Muscle layer of colon (tissue), 2 donors: ENCODE measurements around the gene IDI2.

ENCODE experiments used
- H3K27ac ChIP-seq: one replicate; pipeline ENCODE4 v1.7.0; 2013; ENCODE audit warnings: low read depth, mild to moderate bottlenecking, low read length, moderate library complexity
- H3K27me3 ChIP-seq, 2 donors: one replicate each; pipeline ENCODE4 v1.7.0; 2013; ENCODE audit warnings: low read length in 2 of 2, mild to moderate bottlenecking in 2 of 2; ENCODE audit not compliant: insufficient read depth in 2 of 2, control insufficient read depth in 1 of 2
- H3K36me3 ChIP-seq: one replicate; pipeline ENCODE4 v1.7.0; 2013; ENCODE audit warnings: mild to moderate bottlenecking, low read length; ENCODE audit not compliant: insufficient read depth
- H3K4me1 ChIP-seq: one replicate; pipeline ENCODE4 v1.7.0; 2013; ENCODE audit warnings: mild to moderate bottlenecking, low read length; ENCODE audit not compliant: insufficient read depth
- H3K4me3 ChIP-seq, 2 donors: one replicate each; pipeline ENCODE4 v1.7.0; 2013; ENCODE audit warnings: low read length in 2 of 2, low read depth in 1 of 2, mild to moderate bottlenecking in 1 of 2, moderate library complexity in 1 of 2
- H3K9ac ChIP-seq: one replicate; pipeline ENCODE4 v1.7.0; 2013; ENCODE audit warnings: low read length
- H3K9me3 ChIP-seq: one replicate; pipeline ENCODE4 v1.7.0; 2013; ENCODE audit warnings: mild to moderate bottlenecking, low read length
- donor health status: abdominal sarcoma.
- donor health status: Adenocarcinoma of cecum.

The IDI2 gene

GRCh38 chr10:1057106-1057657 lies 31.5 kb upstream of the IDI2 start:
- H3K27ac ChIP-seq, result peak overlapping the region; percentile 93
- peaks cover 28% of the 10 kb centered on the region for H3K4me1 ChIP-seq
- H3K36me3 ChIP-seq, result peaks cover 19% of the 10 kb centered on the region
- H3K4me3 ChIP-seq, result peak overlapping the region; percentile 76 to 100
- H3K9me3 ChIP-seq, result no peaks in the 10 kb centered on the region
- H3K27me3 ChIP-seq, result no peaks in the 10 kb centered on the region
- H3K9ac ChIP-seq, result no peak overlapping the region

- H3K9ac ChIP-seq, result peak within 1 kb of the TSS; percentile 79
- H3K4me3 ChIP-seq, result peak within 1 kb of the TSS; percentile 76 to 100
- peak within 1 kb of the TSS; percentile 93 for H3K27ac ChIP-seq
- H3K4me1 ChIP-seq, result peaks cover 28% of the 10 kb centered on the region
- H3K9me3 ChIP-seq, result no peaks in the 10 kb centered on the region
- H3K36me3 ChIP-seq, result peaks cover 19% of the 10 kb centered on the region
- H3K27me3 ChIP-seq, result no peaks in the 10 kb centered on the region
These were observed 30.9 kb upstream of the IDI2 start, which contains the start of gene WDR37 for GRCh38 chr10:1056326-1057105. WDR37 (plus strand) TSS chr10:1056385; CDS start chr10:1072156, 15,771 bp downstream.

GRCh38 chr10:1054684-1055083 lies 29.0 kb upstream of the IDI2 start:
- H3K4me3 ChIP-seq, result peak overlapping the region in 1 of 2 donors; percentile 76
- no peak overlapping the region for H3K9ac ChIP-seq
- peaks cover 39% of the 10 kb centered on the region for H3K4me1 ChIP-seq
- H3K36me3 ChIP-seq, result peaks cover 19% of the 10 kb centered on the region
- no peaks in the 10 kb centered on the region for H3K9me3 ChIP-seq
- no peaks in the 10 kb centered on the region for H3K27me3 ChIP-seq
- H3K27ac ChIP-seq, result peak overlapping the region; percentile 93

GRCh38 chr10:1050554-1050953 lies 24.9 kb upstream of the IDI2 start:
- H3K27me3 ChIP-seq, result no peaks in the 10 kb centered on the region
- H3K27ac ChIP-seq, result no peak overlapping the region
- H3K36me3 ChIP-seq, result peaks cover 19% of the 10 kb centered on the region
- no peak overlapping the region for H3K9ac ChIP-seq
- H3K4me1 ChIP-seq, result peaks cover 35% of the 10 kb centered on the region
- H3K4me3 ChIP-seq, result no peak overlapping the region
- H3K9me3 ChIP-seq, result no peaks in the 10 kb centered on the region

- H3K9ac ChIP-seq, result peak overlapping the region; percentile 71
- H3K27ac ChIP-seq, result peak overlapping the region; percentile 92
- peaks cover 19% of the 10 kb centered on the region for H3K36me3 ChIP-seq
- H3K4me1 ChIP-seq, result peaks cover 31% of the 10 kb centered on the region
- peak overlapping the region in 1 of 2 donors; percentile 88 for H3K4me3 ChIP-seq
- H3K27me3 ChIP-seq, result no peaks in the 10 kb centered on the region
- no peaks in the 10 kb centered on the region for H3K9me3 ChIP-seq
These were observed 24.5 kb upstream of the IDI2 start for GRCh38 chr10:1050145-1050544.

GRCh38 chr10:1049425-1049958 lies 23.8 kb upstream of the IDI2 start:
- H3K9ac ChIP-seq, result peak overlapping the region; percentile 71
- H3K4me1 ChIP-seq, result peaks cover 25% of the 10 kb centered on the region
- peak overlapping the region; percentile 92 for H3K27ac ChIP-seq
- H3K4me3 ChIP-seq, result peak overlapping the region; percentile 55 to 88
- H3K27me3 ChIP-seq, result no peaks in the 10 kb centered on the region
- H3K9me3 ChIP-seq, result no peaks in the 10 kb centered on the region
- peaks cover 16% of the 10 kb centered on the region for H3K36me3 ChIP-seq

- H3K9me3 ChIP-seq, result no peaks in the 10 kb centered on the region
- peak within 1 kb of the TSS; percentile 55 to 88 for H3K4me3 ChIP-seq
- H3K27ac ChIP-seq, result peak within 1 kb of the TSS; percentile 92
- H3K9ac ChIP-seq, result peak within 1 kb of the TSS; percentile 71
- H3K4me1 ChIP-seq, result peaks cover 19% of the 10 kb centered on the region
- H3K27me3 ChIP-seq, result no peaks in the 10 kb centered on the region
- H3K36me3 ChIP-seq, result peaks cover 9% of the 10 kb centered on the region
These were observed 23.2 kb upstream of the IDI2 start, which contains the start of gene IDI1 for GRCh38 chr10:1048732-1049424. IDI1 (minus strand) TSS chr10:1049119; CDS start chr10:1049003, 116 bp downstream.

- Histone ChIP-seq H3K9me3 (no peaks in the 10 kb centered on the region), H3K36me3 (peaks cover 6% of the 10 kb centered on the region), H3K27ac (peak overlapping the region; percentile 92), H3K4me3 (peak overlapping the region; percentile 54 to 88), H3K27me3 (no peaks in the 10 kb centered on the region), H3K9ac (peak overlapping the region; percentile 5), H3K4me1 (peaks cover 19% of the 10 kb centered on the region)
These were observed 22.7 kb upstream of the IDI2 start for GRCh38 chr10:1048349-1048731.

- Histone ChIP-seq H3K27me3 (no peaks in the 10 kb centered on the region), H3K9me3 (no peaks in the 10 kb centered on the region), H3K36me3 (peaks cover 7% of the 10 kb centered on the region), H3K9ac (peak overlapping the region; percentile 5), H3K27ac (peak overlapping the region; percentile 92), H3K4me1 (peaks cover 19% of the 10 kb centered on the region), H3K4me3 (peak overlapping the region; percentile 54 to 88)
These were observed 22.3 kb upstream of the IDI2 start for GRCh38 chr10:1047937-1048336.

- Histone ChIP-seq H3K36me3 (peaks cover 22% of the 10 kb centered on the region), H3K27ac (no peak overlapping the region)
These were observed 19.8 kb upstream of the IDI2 start for GRCh38 chr10:1045415-1045814.

GRCh38 chr10:1044964-1045363 lies 19.3 kb upstream of the IDI2 start:
- Histone ChIP-seq H3K27ac (no peak overlapping the region), H3K4me3 (no peak overlapping the region), H3K9ac (no peak overlapping the region)

More at GRCh38 chr10:1045415-1045814, 19.8 kb upstream of the IDI2 start:
- Histone ChIP-seq H3K27me3 (no peaks in the 10 kb centered on the region), H3K4me1 (peaks cover 14% of the 10 kb centered on the region), H3K9ac (no peak overlapping the region), H3K9me3 (no peaks in the 10 kb centered on the region), H3K4me3 (no peak overlapping the region)

More at GRCh38 chr10:1044964-1045363, 19.3 kb upstream of the IDI2 start:
- Histone ChIP-seq H3K36me3 (peaks cover 27% of the 10 kb centered on the region), H3K27me3 (no peaks in the 10 kb centered on the region), H3K9me3 (no peaks in the 10 kb centered on the region), H3K4me1 (peaks cover 11% of the 10 kb centered on the region)
